ENCODE data around the gene SESN3. TPM values are rescaled to one million over a fixed set of nuclear protein-coding genes. Genes with fewer than 3 reads are reported as not detected.

SESN3 gene
- total RNA-seq, 4 donors from 2014 or later = 18.1 to 22.7 (median 21.4) TPM

GRCh38 chr11:95123556-95123955, 107.4 kb downstream of the SESN3 start:
- H3K4me1 ChIP-seq = peaks cover 0 to 6% (median 1%) of the 10 kb centered on the region in 4 donors
- H3K4me3 ChIP-seq = no peak overlapping the region
- no peaks in the 10 kb centered on the region for H3K9me3 ChIP-seq
- TF ChIP-seq EP300 (IDR thresholded peaks at IDR 0.05) (no peak), POLR2AphosphoS5 (IDR thresholded peaks at IDR 0.05) (no peak), CTCF (IDR thresholded peaks at IDR 0.05) (no peak), POLR2A (IDR thresholded peaks at IDR 0.05; ENCODE audit: low read depth) (no peak)
- no peaks in the 10 kb centered on the region for H3K27me3 ChIP-seq
- intact Hi-C loops (cut with DNase I) = no loop called here
- WGBS = 85% methylated on average over 3 of the region's 3 CpGs
- no peak for DNase-seq (ENCODE audit: extremely low spot score)
- peaks cover 4 to 6% (median 6%) of the 10 kb centered on the region in 4 donors for H3K36me3 ChIP-seq
- no peak overlapping the region for H3K27ac ChIP-seq (replicated peaks in 1 of 4)

GRCh38 chr11:95121698-95122097, 109.3 kb downstream of the SESN3 start:
- no peaks in the 10 kb centered on the region for H3K27me3 ChIP-seq
- intact Hi-C loops (cut with DNase I) = no loop called here
- H3K36me3 ChIP-seq = no peaks in the 10 kb centered on the region
- no peak overlapping the region for H3K4me3 ChIP-seq
- TF ChIP-seq POLR2A (IDR thresholded peaks at IDR 0.05; ENCODE audit: low read depth) (no peak), EP300 (IDR thresholded peaks at IDR 0.05) (no peak), POLR2AphosphoS5 (IDR thresholded peaks at IDR 0.05) (no peak), CTCF (IDR thresholded peaks at IDR 0.05) (no peak)
- 91% methylated on average over 1 of the region's 1 CpG for WGBS
- no peak overlapping the region for H3K27ac ChIP-seq (replicated peaks in 1 of 4)
- peaks cover 0 to 6% (median 1%) of the 10 kb centered on the region in 4 donors for H3K4me1 ChIP-seq
- H3K9me3 ChIP-seq = no peaks in the 10 kb centered on the region
- DNase-seq (ENCODE audit: extremely low spot score) = no peak

- H3K9me3 ChIP-seq = no peaks in the 10 kb centered on the region
- no peak overlapping the region for H3K27ac ChIP-seq (replicated peaks in 1 of 4)
- no peaks in the 10 kb centered on the region for H3K27me3 ChIP-seq
- intact Hi-C loops (cut with DNase I) = no loop called here
- DNase-seq (ENCODE audit: extremely low spot score) = no peak
- TF ChIP-seq POLR2AphosphoS5 (IDR thresholded peaks at IDR 0.05) = no peak
- no peak for TF ChIP-seq POLR2A (IDR thresholded peaks at IDR 0.05; ENCODE audit: low read depth)
- no peak for TF ChIP-seq CTCF (IDR thresholded peaks at IDR 0.05)
- TF ChIP-seq EP300 (IDR thresholded peaks at IDR 0.05) = no peak
- H3K4me3 ChIP-seq = no peak overlapping the region
- peaks cover 0 to 6% (median 1%) of the 10 kb centered on the region in 4 donors for H3K4me1 ChIP-seq
- WGBS = 90% methylated on average over 1 of the region's 2 CpGs
- no peaks in the 10 kb centered on the region for H3K36me3 ChIP-seq
Observed at GRCh38 chr11:95119361-95120060, 111.5 kb downstream of the SESN3 start.

- H3K4me3 ChIP-seq = no peak overlapping the region
- H3K27me3 ChIP-seq = no peaks in the 10 kb centered on the region
- no peak for DNase-seq (ENCODE audit: extremely low spot score)
- H3K4me1 ChIP-seq = peaks cover 0 to 22% (median 0%) of the 10 kb centered on the region in 4 donors
- TF ChIP-seq POLR2A (IDR thresholded peaks at IDR 0.05; ENCODE audit: low read depth) (no peak), POLR2AphosphoS5 (IDR thresholded peaks at IDR 0.05) (no peak), EP300 (IDR thresholded peaks at IDR 0.05) (no peak), CTCF (IDR thresholded peaks at IDR 0.05) (no peak)
- intact Hi-C loops (cut with DNase I) = no loop called here
- H3K27ac ChIP-seq (replicated peaks in 1 of 4) = no peak overlapping the region
- WGBS = 50% methylated on average over 1 of the region's 1 CpG
- H3K36me3 ChIP-seq = no peaks in the 10 kb centered on the region
- H3K9me3 ChIP-seq = no peaks in the 10 kb centered on the region
Observed at GRCh38 chr11:95115597-95115996, 115.4 kb downstream of the SESN3 start.

Other genes starting within 250 kb of the SESN3 start
- gene KDM4E, start 205.9 kb downstream of the SESN3 start, total RNA-seq = not detected
- not detected for gene KDM4F, start 181.8 kb downstream of the SESN3 start, total RNA-seq
- 10 to 100 TPM; 30.3 to 42.2 (median 34.8) TPM for gene SRSF8, start 164.3 kb downstream of the SESN3 start, total RNA-seq
- gene ENDOD1, start 141.4 kb downstream of the SESN3 start, total RNA-seq = 10 to 100 TPM; 37.6 to 43.2 (median 41.0) TPM